PC-3 (cell line): ENCODE results near the gene EHMT1. TPM values are rescaled to one million over a fixed set of nuclear protein-coding genes. Genes with fewer than 3 reads are reported as not detected.

Experiments
- ATAC-seq: fragments of 200-7000 bp; cut with Tn5 transposase; 2 replicates; pipeline ENCODE4 v1.9.1; 2020; ENCODE audit warnings: mild to moderate bottlenecking, moderate library complexity
- BruUV-seq: library from RNA; stranded (reverse); fragments of 400-500 nt; replicated peaks from 2 replicates; lab custom pipeline; 2021; lab: Mats Ljungman, UMichigan
- CTCF ChIA-PET: fragments of 300-600 bp; sonication (Branson Sonifier 250); formaldehyde crosslinking; loops from one replicate; lab custom pipeline; 2022; ENCODE audit warnings: antibody characterized with exemption; lab: Charles Lee
- POLR2A ChIA-PET: fragments of 300-600 bp; sonication (Branson Sonifier 250); formaldehyde crosslinking; loops from one replicate; lab custom pipeline; 2022; ENCODE audit warnings: antibody characterized with exemption; ENCODE audit not compliant: unreplicated experiment; lab: Charles Lee
- DNase-seq: peaks from one replicate; pipeline ENCODE4 v3.0.0-alpha.2; 2015
- H2AFZ ChIP-seq: fragments of 300-600 bp; sonication (generic); 2 replicates; pipeline ENCODE4 v1.6.0; 2016; ENCODE audit warnings: antibody characterized with exemption, low read length
- H3F3A ChIP-seq: fragments of 300-600 bp; sonication (generic); one replicate; pipeline ENCODE4 v1.6.0; 2017; ENCODE audit warnings: antibody characterized with exemption, low read length, control low read depth, mild to moderate bottlenecking; ENCODE audit not compliant: unreplicated experiment
- H3K27ac ChIP-seq: fragments of 300-600 bp; sonication (generic); 2 replicates; pipeline ENCODE4 v1.5.1; 2016; ENCODE audit warnings: mild to moderate bottlenecking, low read length
- H3K27me3 ChIP-seq: fragments of 300-600 bp; sonication (generic); 2 replicates; pipeline ENCODE4 v1.6.1; 2016; ENCODE audit warnings: low read length, mixed read lengths
- H3K36me3 ChIP-seq: fragments of 300-600 bp; sonication (generic); 2 replicates; pipeline ENCODE4 v1.6.1; 2016; ENCODE audit warnings: low read depth, mixed run types, low read length, mixed read lengths
- H3K4me1 ChIP-seq: fragments of 300-600 bp; sonication (generic); 2 replicates; pipeline ENCODE4 v1.5.1; 2016; ENCODE audit warnings: low read length; ENCODE audit not compliant: insufficient read depth
- H3K4me2 ChIP-seq: fragments of 300-600 bp; sonication (generic); 2 replicates; pipeline ENCODE4 v1.6.0; 2016; ENCODE audit warnings: low read length
- H3K4me3 ChIP-seq: fragments of 300-600 bp; sonication (generic); 2 replicates; pipeline ENCODE4 v1.5.1; 2016; ENCODE audit warnings: mild to moderate bottlenecking, low read length, mixed read lengths
- H3K79me2 ChIP-seq: fragments of 300-600 bp; sonication (generic); 2 replicates; pipeline ENCODE4 v1.6.1; 2017; ENCODE audit warnings: low read length, mixed read lengths
- H3K9ac ChIP-seq: fragments of 300-600 bp; sonication (generic); 2 replicates; pipeline ENCODE4 v1.6.0; 2016; ENCODE audit warnings: mild to moderate bottlenecking, low read length
- H3K9me2 ChIP-seq: fragments of 300-600 bp; sonication (generic); replicated peaks from 2 replicates; pipeline ENCODE4 v1.6.1; 2016; ENCODE audit warnings: mixed run types, low read length, mixed read lengths
- H3K9me3 ChIP-seq: fragments of 300-600 bp; sonication (generic); 2 replicates; pipeline ENCODE4 v1.6.1; 2016; ENCODE audit warnings: low read length, mixed read lengths
- H4K20me1 ChIP-seq: fragments of 300-600 bp; sonication (generic); 2 replicates; pipeline ENCODE4 v1.6.1; 2016; ENCODE audit warnings: low read length, mixed read lengths
- EZH2 ChIP-seq: fragments of 300-600 bp; sonication (generic); IDR thresholded peaks from one replicate; pipeline ENCODE4 v1.6.1; 2017; ENCODE audit warnings: antibody characterized with exemption, mild to moderate bottlenecking, low read length; ENCODE audit not compliant: unreplicated experiment
- EZH2phosphoT487 ChIP-seq: fragments of 300-600 bp; sonication (generic); IDR thresholded peaks from 2 replicates; pipeline ENCODE4 v1.6.1; 2018; ENCODE audit warnings: mild to moderate bottlenecking, antibody characterized with exemption, low read length, borderline replicate concordance
- intact Hi-C: fragments of 100-400 bp; cut with micrococcal nuclease; formaldehyde crosslinking; loops from 2 replicates; pipeline ENCODE4 v1.9.0; 2023
- total RNA-seq: library from RNA; depleted of rRNA; stranded (reverse); fragments of >200 nt; gene quantifications from 2 replicates; pipeline ENCODE4 v1.2.3, GENCODE V29; 2014
- TF ChIP-seq, protein P1 (sequence below): fragments of 300-600 bp; sonication (generic); conservative IDR thresholded peaks from 2 replicates; pipeline ENCODE4 v1.5.1; 2017; ENCODE audit warnings: antibody characterized with exemption, low read depth, mild to moderate bottlenecking, low read length

EHMT1 gene
- total RNA-seq, 1 experiment from 2014 or later: 42.8 TPM

DNA sequence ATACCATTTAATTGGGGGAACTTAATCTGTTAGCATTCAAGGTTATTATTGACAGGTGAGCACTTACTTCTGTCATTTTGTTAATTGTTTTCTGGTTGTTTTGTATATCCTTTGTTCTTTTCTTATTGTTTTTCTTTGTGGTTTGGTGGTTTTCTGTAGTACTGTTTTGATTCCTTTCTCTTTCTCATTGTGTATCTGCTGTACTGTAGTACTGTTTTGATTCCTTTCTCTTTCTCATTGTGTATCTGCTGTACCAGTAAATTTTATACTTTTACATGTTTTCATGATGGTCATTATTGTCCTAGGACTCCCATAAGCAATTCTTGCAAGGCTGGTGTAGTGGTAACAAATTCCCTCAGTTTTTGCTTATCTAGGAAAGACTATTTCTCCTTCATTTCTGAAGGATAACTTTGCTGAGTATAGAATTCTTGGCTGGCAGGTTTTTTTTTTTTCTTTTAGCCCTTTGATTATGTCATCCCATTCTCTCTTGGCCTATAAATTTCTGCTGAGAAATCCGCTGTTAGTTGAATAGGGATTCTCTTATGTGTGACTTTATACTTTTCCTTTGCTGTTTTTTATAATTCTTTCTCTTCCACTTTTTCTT lies 234.7 kb downstream of the EHMT1 start:
- ChIA-PET CTCF (no interaction called here), POLR2A (no interaction called here)
- Histone ChIP-seq H3K4me3 (no peak overlapping the region), H4K20me1 (no peaks in the 10 kb centered on the region), H2AFZ (no peak overlapping the region), H3K79me2 (no peaks in the 10 kb centered on the region), H3K9ac (no peak overlapping the region), H3K9me3 (no peaks in the 10 kb centered on the region), H3F3A (no peaks in the 10 kb centered on the region), H3K9me2 (no peaks in the 10 kb centered on the region), H3K27ac (no peak overlapping the region), H3K36me3 (no peaks in the 10 kb centered on the region), H3K4me1 (no peaks in the 10 kb centered on the region), H3K27me3 (no peaks in the 10 kb centered on the region), H3K4me2 (no peak overlapping the region)
- no TSS peak for BruUV-seq
- ATAC-seq: no peak
- DNase-seq: no peak
- TF ChIP-seq, protein P1, sequence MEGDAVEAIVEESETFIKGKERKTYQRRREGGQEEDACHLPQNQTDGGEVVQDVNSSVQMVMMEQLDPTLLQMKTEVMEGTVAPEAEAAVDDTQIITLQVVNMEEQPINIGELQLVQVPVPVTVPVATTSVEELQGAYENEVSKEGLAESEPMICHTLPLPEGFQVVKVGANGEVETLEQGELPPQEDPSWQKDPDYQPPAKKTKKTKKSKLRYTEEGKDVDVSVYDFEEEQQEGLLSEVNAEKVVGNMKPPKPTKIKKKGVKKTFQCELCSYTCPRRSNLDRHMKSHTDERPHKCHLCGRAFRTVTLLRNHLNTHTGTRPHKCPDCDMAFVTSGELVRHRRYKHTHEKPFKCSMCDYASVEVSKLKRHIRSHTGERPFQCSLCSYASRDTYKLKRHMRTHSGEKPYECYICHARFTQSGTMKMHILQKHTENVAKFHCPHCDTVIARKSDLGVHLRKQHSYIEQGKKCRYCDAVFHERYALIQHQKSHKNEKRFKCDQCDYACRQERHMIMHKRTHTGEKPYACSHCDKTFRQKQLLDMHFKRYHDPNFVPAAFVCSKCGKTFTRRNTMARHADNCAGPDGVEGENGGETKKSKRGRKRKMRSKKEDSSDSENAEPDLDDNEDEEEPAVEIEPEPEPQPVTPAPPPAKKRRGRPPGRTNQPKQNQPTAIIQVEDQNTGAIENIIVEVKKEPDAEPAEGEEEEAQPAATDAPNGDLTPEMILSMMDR: no peak
- TF ChIP-seq EZH2phosphoT487 (no peak), EZH2 (no peak)
- intact Hi-C loops: no loop called here

DNA sequence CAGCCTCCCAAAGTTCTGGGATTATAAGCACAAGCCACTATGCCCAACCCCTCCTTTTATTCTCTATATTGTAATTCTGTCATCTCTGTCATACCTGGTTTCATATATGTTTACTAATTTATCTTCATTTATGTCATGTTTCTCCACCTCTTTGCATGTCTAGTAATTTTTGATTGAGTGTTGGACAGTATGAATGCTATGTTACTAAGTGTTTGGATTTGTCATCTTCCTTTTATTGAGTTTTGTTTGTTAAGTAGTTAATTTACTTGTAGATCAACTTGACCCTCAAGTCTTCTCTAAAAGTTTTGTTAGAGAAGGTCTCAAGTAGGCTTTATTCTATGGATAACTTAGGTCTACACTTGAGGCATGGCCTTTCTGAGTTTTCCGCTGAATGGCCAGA lies 241.6 kb downstream of the EHMT1 start:
- BruUV-seq: no TSS peak
- no peaks in the 10 kb centered on the region for H3K9me3 ChIP-seq
- no peak overlapping the region for H2AFZ ChIP-seq
- no peaks in the 10 kb centered on the region for H3K4me1 ChIP-seq
- no peaks in the 10 kb centered on the region for H3F3A ChIP-seq
- ChIA-PET CTCF (no interaction called here), POLR2A (no interaction called here)
- no peaks in the 10 kb centered on the region for H3K79me2 ChIP-seq
- H3K4me3 ChIP-seq: no peak overlapping the region
- no peaks in the 10 kb centered on the region for H3K9me2 ChIP-seq
- 0 out of 2 replicates have a peak, but pooled peaks cover 3% of the 10 kb centered on the region for H3K27me3 ChIP-seq
- no peak overlapping the region for H3K4me2 ChIP-seq
- no peak for ATAC-seq
- TF ChIP-seq, protein P1: no peak
- no peak for TF ChIP-seq EZH2phosphoT487
- no peak for TF ChIP-seq EZH2
- H3K9ac ChIP-seq: no peak overlapping the region
- intact Hi-C loops: no loop called here
- no peaks in the 10 kb centered on the region for H3K36me3 ChIP-seq
- no peak overlapping the region for H3K27ac ChIP-seq
- H4K20me1 ChIP-seq: no peaks in the 10 kb centered on the region
- DNase-seq: no peak

GRCh38 chr9:137865581-137866145 lies 246.9 kb downstream of the EHMT1 start:
- no peak for DNase-seq
- no TSS peak for BruUV-seq

More at GRCh38 chr9:137865581-137866145, 246.9 kb downstream of the EHMT1 start:
- 0 out of 2 replicates have a peak, but pooled peaks cover 3% of the 10 kb centered on the region for H3K27me3 ChIP-seq
- no peaks in the 10 kb centered on the region for H3K36me3 ChIP-seq
- no peak overlapping the region for H3K4me2 ChIP-seq
- ChIA-PET POLR2A (no interaction called here), CTCF (interaction anchor here (0.7 kb wide), 1 partner anchor 639 kb away, joined by 5 read pairs; the partner anchor contains the start of gene RNF224)
- H3K27ac ChIP-seq: no peak overlapping the region
- no peak overlapping the region for H3K9ac ChIP-seq
- H3K9me2 ChIP-seq: no peaks in the 10 kb centered on the region
- no peak for ATAC-seq
- H3F3A ChIP-seq: no peaks in the 10 kb centered on the region
- no peak overlapping the region for H2AFZ ChIP-seq
- TF ChIP-seq EZH2phosphoT487 (no peak), EZH2 (no peak)
- TF ChIP-seq, protein P1: no peak
- no peaks in the 10 kb centered on the region for H4K20me1 ChIP-seq
- intact Hi-C loops: no loop called here
- no peaks in the 10 kb centered on the region for H3K9me3 ChIP-seq
- H3K4me3 ChIP-seq: no peak overlapping the region
- no peaks in the 10 kb centered on the region for H3K4me1 ChIP-seq
- H3K79me2 ChIP-seq: no peaks in the 10 kb centered on the region
